K562 (cell line): ENCODE data around the gene UNC50. TPM values are rescaled to one million over a fixed set of nuclear protein-coding genes. Genes with fewer than 3 reads are reported as not detected.

Experiments
- ATAC-seq: fragments of 200-7000 bp; cut with Tn5 transposase; 3 replicates; pipeline ENCODE4 v1.9.1; 2020; ENCODE audit warnings: moderate library complexity
- BruUV-seq: library from RNA; stranded (reverse); fragments of 400-500 nt; replicated peaks from 2 replicates; lab custom pipeline; 2021; lab: Mats Ljungman, UMichigan
- CTCF ChIA-PET: fragments of 300-600 bp; formaldehyde crosslinking; extraction: SDS; loops from one replicate; lab custom pipeline; 2021; ENCODE audit warnings: low intra/inter-chr PET ratio; lab: Yijun Ruan, JAX
- POLR2A ChIA-PET: fragments of 300-600, 350-650 bp; sonication (Branson Sonifier 250); formaldehyde crosslinking; extraction: SDS; loops from one replicate; lab custom pipeline; 2021; ENCODE audit warnings: antibody characterized with exemption, inconsistent platforms; lab: Yijun Ruan, JAX
- DNase-seq, 4 experiments: peaks; one replicate each; pipeline versions ENCODE4 v3.0.0 to v3.0.0-alpha.2; 2011 to 2018; ENCODE audit warnings: low spot score in 3 of 4, mixed read lengths in 3 of 4; ENCODE audit errors: extremely low read depth in 1 of 4
- FAIRE-seq: peaks from 2 replicates; lab custom pipeline; 2011; peaks lifted over from hg19 to GRCh38; lab: Jason Lieb, UNC
- H2AFZ ChIP-seq: 2 replicates; pipeline ENCODE4 v1.6.0; 2011; ENCODE audit warnings: low read depth, low read length, control low read depth, inconsistent platforms
- H3K27ac ChIP-seq: fragments of 200-600 bp; 3 replicates; pipeline ENCODE4 v1.8.0; 2011; ENCODE audit warnings: low read depth, mild to moderate bottlenecking, control low read depth, inconsistent platforms, low read length, moderate library complexity, mixed read lengths; ENCODE audit errors: extremely low read depth
- H3K27me3 ChIP-seq, 2 experiments: fragments of 300-600 bp in 1 of 2; 2 replicates in 1 of 2; 3 replicates in 1 of 2; pipeline versions ENCODE4 v1.6.0 to v1.8.0; 2011; ENCODE audit warnings: inconsistent platforms in 2 of 2, low read length in 2 of 2, mild to moderate bottlenecking in 1 of 2, mixed read lengths in 1 of 2, moderate library complexity in 1 of 2; ENCODE audit not compliant: control insufficient read depth in 2 of 2, insufficient read depth in 2 of 2
- H3K36me3 ChIP-seq: fragments of 300-600 bp; 3 replicates; pipeline ENCODE4 v1.8.0; 2011; ENCODE audit warnings: mild to moderate bottlenecking, low read length, inconsistent platforms; ENCODE audit not compliant: control insufficient read depth, insufficient read depth
- H3K4me1 ChIP-seq, 2 experiments: fragments of 200-600 bp in 1 of 2; replicated peaks in 1 of 2; 2 replicates in 1 of 2; 3 replicates in 1 of 2; pipeline versions ENCODE4 v1.5.1 to v1.8.0; 2011; ENCODE audit warnings: inconsistent platforms in 2 of 2, low read length in 2 of 2, mild to moderate bottlenecking in 1 of 2, mixed read lengths in 1 of 2, moderate library complexity in 1 of 2; ENCODE audit not compliant: control insufficient read depth in 2 of 2, insufficient read depth in 2 of 2
- H3K4me2 ChIP-seq: 2 replicates; pipeline ENCODE4 v1.6.1; 2011; ENCODE audit warnings: low read length, control low read depth, inconsistent platforms, mixed read lengths; ENCODE audit not compliant: insufficient read depth
- H3K4me3 ChIP-seq: fragments of 200-600 bp; sonication (generic), shearing (Covaris generic); 2 replicates; pipeline ENCODE4 v1.5.1; 2016; ENCODE audit warnings: control low read depth, inconsistent platforms
- H3K79me2 ChIP-seq: fragments of 200-600 bp; 3 replicates; pipeline ENCODE4 v1.8.0; 2011; ENCODE audit warnings: low read length, inconsistent platforms; ENCODE audit not compliant: control insufficient read depth, insufficient read depth
- H3K9ac ChIP-seq, 2 experiments: 2 replicates each; pipeline versions ENCODE4 v1.6.0 to v1.6.1; 2011; ENCODE audit warnings: low read depth in 2 of 2, low read length in 2 of 2, control low read depth in 1 of 2, inconsistent platforms in 1 of 2, mild to moderate bottlenecking in 1 of 2, mixed read lengths in 1 of 2; ENCODE audit not compliant: insufficient read depth in 1 of 2
- H3K9me1 ChIP-seq: one replicate; pipeline ENCODE4 v1.6.0; 2011; ENCODE audit warnings: inconsistent platforms, mild to moderate bottlenecking, low read length, moderate library complexity; ENCODE audit not compliant: control insufficient read depth, insufficient read depth
- H3K9me3 ChIP-seq: replicated peaks from 2 replicates; pipeline ENCODE4 v1.5.1; 2011; ENCODE audit warnings: low read depth, low read length, inconsistent platforms; ENCODE audit not compliant: control insufficient read depth, insufficient read depth
- H4K20me1 ChIP-seq: replicated peaks from 2 replicates; pipeline ENCODE4 v1.6.1; 2011; ENCODE audit warnings: low read length, inconsistent platforms, mixed read lengths; ENCODE audit not compliant: control insufficient read depth, insufficient read depth
- ARID2 ChIP-seq: fragments of 450-650 bp; IDR thresholded peaks from 2 replicates; pipeline ENCODE4 v1.6.1; 2017; ENCODE audit warnings: antibody characterized with exemption, mild to moderate bottlenecking
- DPF2 ChIP-seq: fragments of 450-650 bp; IDR thresholded peaks from 2 replicates; pipeline ENCODE4 v1.6.1; 2016
- EGR1 ChIP-seq: fragments of 450-650 bp; conservative IDR thresholded peaks from 2 replicates; pipeline ENCODE4 v1.6.1; 2017; ENCODE audit warnings: mild to moderate bottlenecking
- PATZ1 ChIP-seq: fragments of 250-450 bp; sonication (Bioruptor Pico); IDR thresholded peaks from 2 replicates; pipeline ENCODE4 v1.5.0; 2020; ENCODE audit warnings: mild to moderate bottlenecking, borderline replicate concordance
- PHF8 ChIP-seq: fragments of 200-600 bp; sonication (generic); IDR thresholded peaks from 2 replicates; pipeline ENCODE4 v1.6.1; 2012; ENCODE audit warnings: mixed run types, mild to moderate bottlenecking, inconsistent platforms, low read length, moderate library complexity, borderline replicate concordance
- RAD21 ChIP-seq, 2 experiments: fragments of 250-450 bp in 1 of 2; fragments of 450-650 bp in 1 of 2; sonication (Bioruptor Pico) in 1 of 2; formaldehyde crosslinking in 1 of 2; IDR thresholded peaks in 1 of 2; conservative IDR thresholded peaks in 1 of 2; 2 replicates each; pipeline versions ENCODE4 v1.4.0 to v1.8.0; 2020 to 2022; ENCODE audit warnings: mild to moderate bottlenecking in 2 of 2, moderate library complexity in 1 of 2
- RBM34 ChIP-seq: fragments of 200-400 bp; formaldehyde crosslinking; IDR thresholded peaks from 2 replicates; pipeline ENCODE4 v1.6.1; 2018; ENCODE audit warnings: low read length, borderline replicate concordance; ENCODE audit not compliant: insufficient read depth
- TBL1XR1 ChIP-seq, 2 experiments: IDR thresholded peaks; 2 replicates each; pipeline ENCODE4 v1.6.1; 2012; ENCODE audit warnings: improper control_type of control experiment in 2 of 2, low read length in 2 of 2, mild to moderate bottlenecking in 1 of 2
- YY1 ChIP-seq, 3 experiments: IDR thresholded peaks; 2 replicates each; pipeline ENCODE4 v1.6.1; 2011; ENCODE audit warnings: low read length in 2 of 3, mild to moderate bottlenecking in 2 of 3, moderate library complexity in 2 of 3, borderline replicate concordance in 1 of 3, control low read depth in 1 of 3, low read depth in 1 of 3; ENCODE audit not compliant: insufficient read depth in 3 of 3, insufficient replicate concordance in 2 of 3, control insufficient read depth in 1 of 3, insufficient read length in 1 of 3; ENCODE audit errors: extremely low read depth in 1 of 3
- ZNF23 ChIP-seq: fragments of 250-450 bp; sonication (Bioruptor Pico); IDR thresholded peaks from 2 replicates; pipeline ENCODE4 v1.4.0; 2020; ENCODE audit warnings: mild to moderate bottlenecking
- ZNF24 ChIP-seq: fragments of 450-650 bp; IDR thresholded peaks from 2 replicates; pipeline ENCODE4 v1.6.1; 2016
- WGBS: fragments of 100-300 bp; shearing (Covaris generic); methylation state at CpG from one replicate; pipeline ENCODE4 v1.1.6; 2016; ENCODE audit warnings: low coverage, mixed read lengths; ENCODE audit not compliant: insufficient coverage; ENCODE audit errors: missing lambda C conversion rate; 5-methylcytosine and 5-hydroxymethylcytosine counted together
- in situ Hi-C: fragments of 300-500 bp; cut with MboI; formaldehyde crosslinking; loops from 4 replicates; pipeline ENCODE4 v1.15.0; 2018; ENCODE audit warnings: inconsistent platforms, mixed read lengths
- intact Hi-C: fragments of 100-400 bp; cut with micrococcal nuclease; formaldehyde crosslinking; loops from 2 replicates; pipeline ENCODE4 v1.14.2; 2022
- polyA plus RNA-seq, 8 experiments: library from polyadenylated mRNA; depleted of rRNA in 4 of 8; stranded (reverse) in 5 of 8; unstranded in 3 of 8; fragments of >200 nt; fragmentation: Nextera tagmentation in 2 of 8; fragmentation: Illumina TruSeq in 1 of 8; extraction: Ambion mirVana in 2 of 8; extraction: Trizol in 1 of 8; gene quantifications; 2 replicates each; pipeline versions ENCODE4 v1.2.1 to v1.2.3, GENCODE V29; 2011 to 2014; ENCODE audit warnings: inconsistent platforms in 1 of 8, missing spikeins in 1 of 8
- total RNA-seq, 7 experiments: library from RNA; depleted of rRNA in 6 of 7; stranded (reverse); fragments of >200 nt in 6 of 7; fragmentation: Illumina TruSeq in 2 of 7; extraction: Trizol in 2 of 7; gene quantifications; 2 replicates each; pipeline versions ENCODE4 v1.2.1 to v1.2.3, GENCODE V29; 2011 to 2021; ENCODE audit warnings: low replicate concordance in 1 of 7

UNC50 gene
- total and polyA plus RNA-seq, 9 of the 15 experiments (the other 6 are each of a cell fraction or from before 2014, with no cell fraction given) = 30.0 to 52.9 (median 35.9) TPM

DNA sequence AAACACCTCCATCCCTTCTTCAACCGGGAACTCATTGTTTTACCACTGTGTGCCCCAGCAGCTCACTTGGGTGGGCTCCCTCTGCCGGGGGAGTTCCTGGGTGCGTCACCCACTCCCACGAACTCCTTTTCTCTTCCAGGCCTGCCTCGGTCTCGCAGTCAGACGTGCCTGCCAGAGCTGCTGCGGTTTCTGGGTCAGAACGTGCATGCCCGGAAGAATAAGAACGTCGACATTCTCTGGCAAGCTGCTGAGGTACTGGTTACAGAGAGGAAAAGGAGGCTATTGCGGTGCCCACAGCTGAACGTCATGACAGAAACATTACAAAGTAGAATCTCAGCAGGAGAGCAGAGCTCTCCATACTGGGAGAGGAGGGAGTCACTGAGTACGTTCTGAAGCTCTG is 35.7 kb upstream of the UNC50 start:
- BruUV-seq = no TSS peak
- Histone ChIP-seq H3K27me3 (no peaks in the 10 kb centered on the region), H3K4me3 (no peak overlapping the region), H3K9ac (no peak overlapping the region), H3K79me2 (no peaks in the 10 kb centered on the region), H4K20me1 (no peaks in the 10 kb centered on the region; the same call in 1 of the 2 replicates), H3K9me1 (no peaks in the 10 kb centered on the region), H3K9me3 (no peaks in the 10 kb centered on the region), H3K36me3 (peaks cover 28% of the 10 kb centered on the region; the same call in 2 of the 3 replicates), H3K4me2 (no peak overlapping the region), H3K4me1 (no peaks in the 10 kb centered on the region), H2AFZ (no peak overlapping the region), H3K27ac (no peak overlapping the region)
- POLR2A ChIA-PET = interaction anchor here (0.6 to 2.5 kb wide), 3 partner anchors 12 to 1799 kb away, joined by 3 to 10 read pairs (median 4); no protein-coding TSS in a partner anchor
- in situ Hi-C loops = no loop called here
- CTCF ChIA-PET = no interaction called here
- FAIRE-seq = no peak
- TF ChIP-seq PATZ1 (CRISPR knock-in tag) (no peak), YY1 (IDR thresholded peaks at IDR 0.05; ENCODE audit: borderline replicate concordance in 1 of 3, control insufficient read depth in 1 of 3, extremely low read depth in 1 of 3, insufficient read depth in 3 of 3, insufficient read length in 1 of 3, insufficient replicate concordance in 2 of 3, low read depth in 1 of 3, low read length in 2 of 3) (no peak), ZNF23 (CRISPR knock-in tag) (no peak), ARID2 (no peak), DPF2 (no peak), RBM34 (no peak), ZNF24 (no peak), RAD21 (CRISPR knock-in tag; conservative IDR thresholded peaks at IDR 0.05 in 1 of 2, IDR thresholded peaks at IDR 0.05 in 1 of 2) (no peak), TBL1XR1 (IDR thresholded peaks at IDR 0.05; ENCODE audit: low read length in 2 of 2) (no peak), EGR1 (no peak), PHF8 (no peak)
- no peak for ATAC-seq
- 80% methylated on average over 15 of the region's 15 CpGs for WGBS
- DNase-seq = no peak
- intact Hi-C loops = no loop called here
